ENCODE measurements around the gene GMDS. TPM values are rescaled to one million over a fixed set of nuclear protein-coding genes. Genes with fewer than 3 reads are reported as not detected.
"Not testable (repeated sequence)": the region's sequence is repeated elsewhere in the genome, so short reads cannot be mapped to it uniquely, and the experiment has no call there.

GMDS gene
- total RNA-seq, 1 experiment from 2014 or later, result 7.9 TPM

GRCh38 chr6:1767481-1768246 is 477.7 kb downstream of the GMDS start:
- peak in 1 of 2 experiments; percentile 34 for DNase-seq (ENCODE audit: low read depth in 1 of 2, low spot score in 2 of 2)
- H3K27ac ChIP-seq, result no peak overlapping the region
- H3K4me3 ChIP-seq, result no peak overlapping the region
- H3K36me3 ChIP-seq, result no peaks in the 10 kb centered on the region
- H3K27me3 ChIP-seq (replicated peaks), result no peaks in the 10 kb centered on the region
- H3K9me3 ChIP-seq (replicated peaks), result no peaks in the 10 kb centered on the region
- H3K4me1 ChIP-seq (replicated peaks), result peaks cover 37% of the 10 kb centered on the region

GRCh38 chr6:1766654-1767053 is 478.8 kb downstream of the GMDS start:
- Histone ChIP-seq H3K36me3 (no peaks in the 10 kb centered on the region), H3K9me3 (replicated peaks) (no peaks in the 10 kb centered on the region), H3K27me3 (replicated peaks) (no peaks in the 10 kb centered on the region), H3K27ac (no peak overlapping the region), H3K4me3 (no peak overlapping the region), H3K4me1 (replicated peaks) (peaks cover 37% of the 10 kb centered on the region)
- peak; percentile 28 to 68 for DNase-seq (ENCODE audit: low read depth in 1 of 2, low spot score in 2 of 2)

GRCh38 chr6:1765160-1765903 is 480.1 kb downstream of the GMDS start:
- no peak for DNase-seq (ENCODE audit: low read depth in 1 of 2, low spot score in 2 of 2)
- Histone ChIP-seq H3K9me3 (replicated peaks) (no peaks in the 10 kb centered on the region), H3K4me3 (no peak overlapping the region), H3K27me3 (replicated peaks) (no peaks in the 10 kb centered on the region), H3K27ac (no peak overlapping the region), H3K4me1 (replicated peaks) (peaks cover 36% of the 10 kb centered on the region), H3K36me3 (no peaks in the 10 kb centered on the region)

- Histone ChIP-seq H3K36me3 (no peaks in the 10 kb centered on the region), H3K9me3 (replicated peaks) (no peaks in the 10 kb centered on the region), H3K4me3 (no peak overlapping the region), H3K4me1 (replicated peaks) (peaks cover 33% of the 10 kb centered on the region), H3K27me3 (replicated peaks) (no peaks in the 10 kb centered on the region), H3K27ac (no peak overlapping the region)
- DNase-seq (ENCODE audit: low read depth in 1 of 2, low spot score in 2 of 2), result no peak
Observed at GRCh38 chr6:1764397-1764987, 480.9 kb downstream of the GMDS start.

GRCh38 chr6:1763404-1763803 is 482.0 kb downstream of the GMDS start:
- Histone ChIP-seq H3K4me1 (replicated peaks) (peaks cover 33% of the 10 kb centered on the region), H3K36me3 (no peaks in the 10 kb centered on the region), H3K4me3 (no peak overlapping the region), H3K27ac (no peak overlapping the region), H3K9me3 (replicated peaks) (no peaks in the 10 kb centered on the region), H3K27me3 (replicated peaks) (no peaks in the 10 kb centered on the region)
- no peak for DNase-seq (ENCODE audit: low read depth in 1 of 2, low spot score in 2 of 2)

GRCh38 chr6:1762203-1762602 is 483.2 kb downstream of the GMDS start:
- Histone ChIP-seq H3K36me3 (no peaks in the 10 kb centered on the region), H3K4me3 (no peak overlapping the region), H3K9me3 (replicated peaks) (no peaks in the 10 kb centered on the region), H3K4me1 (replicated peaks) (peaks cover 23% of the 10 kb centered on the region), H3K27me3 (replicated peaks) (no peaks in the 10 kb centered on the region), H3K27ac (no peak overlapping the region)
- no peak for DNase-seq (ENCODE audit: low read depth in 1 of 2, low spot score in 2 of 2)

- no peak for DNase-seq (ENCODE audit: low read depth in 1 of 2, low spot score in 2 of 2)
- Histone ChIP-seq H3K9me3 (replicated peaks) (no peaks in the 10 kb centered on the region), H3K27ac (no peak overlapping the region), H3K4me3 (no peak overlapping the region), H3K4me1 (replicated peaks) (peaks cover 15% of the 10 kb centered on the region), H3K36me3 (no peaks in the 10 kb centered on the region), H3K27me3 (replicated peaks) (no peaks in the 10 kb centered on the region)
Observed at GRCh38 chr6:1761477-1761877, 483.9 kb downstream of the GMDS start.

- DNase-seq (ENCODE audit: low read depth in 1 of 2, low spot score in 2 of 2), result no peak
- peaks cover 14% of the 10 kb centered on the region for H3K4me1 ChIP-seq (replicated peaks)
- H3K9me3 ChIP-seq (replicated peaks), result no peaks in the 10 kb centered on the region
- no peaks in the 10 kb centered on the region for H3K36me3 ChIP-seq
- H3K4me3 ChIP-seq, result no peak overlapping the region
- no peaks in the 10 kb centered on the region for H3K27me3 ChIP-seq (replicated peaks)
- H3K27ac ChIP-seq, result no peak overlapping the region
Observed at GRCh38 chr6:1760876-1761275, 484.5 kb downstream of the GMDS start.

- Histone ChIP-seq H3K27me3 (replicated peaks) (no peaks in the 10 kb centered on the region), H3K4me1 (replicated peaks) (peaks cover 14% of the 10 kb centered on the region), H3K36me3 (no peaks in the 10 kb centered on the region), H3K9me3 (replicated peaks) (no peaks in the 10 kb centered on the region), H3K4me3 (no peak overlapping the region), H3K27ac (no peak overlapping the region)
- no peak for DNase-seq (ENCODE audit: low read depth in 1 of 2, low spot score in 2 of 2)
Observed at GRCh38 chr6:1759870-1760269, 485.5 kb downstream of the GMDS start.

GRCh38 chr6:1758076-1758679 is 487.2 kb downstream of the GMDS start:
- Histone ChIP-seq H3K4me1 (replicated peaks) (peaks cover 14% of the 10 kb centered on the region), H3K27ac (no peak overlapping the region), H3K27me3 (replicated peaks) (no peaks in the 10 kb centered on the region), H3K4me3 (no peak overlapping the region), H3K9me3 (replicated peaks) (no peaks in the 10 kb centered on the region), H3K36me3 (no peaks in the 10 kb centered on the region)
- no peak for DNase-seq (ENCODE audit: low read depth in 1 of 2, low spot score in 2 of 2)

GRCh38 chr6:1757131-1757530 is 488.3 kb downstream of the GMDS start:
- Histone ChIP-seq H3K27ac (no peak overlapping the region), H3K4me1 (replicated peaks) (peaks cover 14% of the 10 kb centered on the region), H3K4me3 (no peak overlapping the region), H3K9me3 (replicated peaks) (no peaks in the 10 kb centered on the region), H3K36me3 (no peaks in the 10 kb centered on the region), H3K27me3 (replicated peaks) (no peaks in the 10 kb centered on the region)
- no peak for DNase-seq (ENCODE audit: low read depth in 1 of 2, low spot score in 2 of 2)

- Histone ChIP-seq H3K4me1 (replicated peaks) (peaks cover 14% of the 10 kb centered on the region), H3K27me3 (replicated peaks) (no peaks in the 10 kb centered on the region), H3K4me3 (no peak overlapping the region), H3K36me3 (no peaks in the 10 kb centered on the region), H3K9me3 (replicated peaks) (no peaks in the 10 kb centered on the region), H3K27ac (no peak overlapping the region)
- DNase-seq (ENCODE audit: low read depth in 1 of 2, low spot score in 2 of 2), result no peak
Observed at GRCh38 chr6:1756472-1757129, 488.8 kb downstream of the GMDS start.

- H3K4me3 ChIP-seq; H3K36me3 ChIP-seq; H3K27me3 ChIP-seq (replicated peaks); H3K27ac ChIP-seq; DNase-seq (ENCODE audit: low read depth in 1 of 2, low spot score in 2 of 2); H3K9me3 ChIP-seq (replicated peaks): not testable (repeated sequence)
- H3K4me1 ChIP-seq (replicated peaks), result peaks cover 29% of the 10 kb centered on the region
Observed at GRCh38 chr6:1751063-1751462, 494.3 kb downstream of the GMDS start.
